ENCODE measurements around the gene CAVIN3. TPM values are rescaled to one million over a fixed set of nuclear protein-coding genes. Genes with fewer than 3 reads are reported as not detected.
A peak's percentile ranks its signal among the peaks of the same experiment; 100 is the strongest.

The CAVIN3 gene
- total and polyA plus RNA-seq, 3 experiments from 2014 or later = 72.5 to 75.5 TPM; not detected in 1

DNA sequence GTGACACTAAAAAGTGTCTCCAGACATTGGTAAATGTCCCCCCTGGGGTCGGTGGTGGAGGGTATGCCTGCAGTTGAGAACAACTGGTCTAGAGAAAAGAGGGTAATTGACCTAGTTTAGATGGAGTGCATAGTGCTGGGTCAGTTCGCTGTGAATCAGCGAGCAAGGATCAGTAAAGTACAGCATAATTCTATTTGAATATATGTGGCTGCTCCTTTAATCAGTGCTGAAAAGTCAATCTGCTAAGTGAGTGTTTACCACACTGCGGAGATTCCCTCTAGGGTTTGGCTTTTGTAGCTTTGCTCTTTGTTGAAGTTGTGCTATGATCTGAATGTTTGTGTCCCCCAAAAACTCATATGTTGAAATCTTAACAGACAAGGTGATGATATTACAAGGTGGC is 15.0 kb downstream of the CAVIN3 start:
- Mint-ChIP-seq H3K9me3 (no peaks in the 10 kb centered on the region), H3K4me3 (no peak overlapping the region), H3K27me3 (peaks cover 2 to 46% of the 10 kb centered on the region in 2 donors), H3K4me1 (no peaks in the 10 kb centered on the region), H3K27ac (no peak overlapping the region), H3K36me3 (no peaks in the 10 kb centered on the region)
- Histone ChIP-seq H3K36me3 (ENCODE audit: insufficient read depth, low read length) (no peaks in the 10 kb centered on the region), H3K4me1 (ENCODE audit: insufficient read depth, low read length) (no peaks in the 10 kb centered on the region), H3K4me3 (ENCODE audit: low read length) (no peak overlapping the region), H3K27ac (ENCODE audit: low read depth, low read length) (no peak overlapping the region), H3K9me3 (ENCODE audit: low read length) (no peaks in the 10 kb centered on the region), H3K27me3 (ENCODE audit: insufficient read depth, low read length, poor library complexity, severe bottlenecking) (no peaks in the 10 kb centered on the region)
- ChIA-PET CTCF (no interaction called here), POLR2A (no interaction called here)
- DNase-seq = no peak

DNA sequence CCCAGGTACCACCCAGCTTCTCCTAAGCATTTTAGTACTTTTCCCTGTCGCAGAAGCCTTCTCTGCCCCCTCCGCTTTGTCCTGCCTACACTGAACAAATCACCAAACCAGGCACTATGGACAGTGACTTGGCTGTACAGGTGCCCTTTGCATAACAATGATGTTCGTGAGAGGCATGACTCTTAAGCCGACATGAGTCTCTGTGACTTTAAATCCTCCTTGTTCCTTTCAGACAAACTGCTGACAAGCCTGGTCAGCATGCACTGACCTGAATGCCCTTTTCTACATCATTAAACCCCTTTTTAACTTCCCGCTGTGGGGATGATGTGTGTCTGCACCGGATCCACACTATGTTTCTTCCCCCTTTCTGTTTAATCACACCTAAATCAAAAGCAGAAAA is 16.6 kb downstream of the CAVIN3 start:
- Histone ChIP-seq H3K27me3 (ENCODE audit: insufficient read depth, low read length, poor library complexity, severe bottlenecking) (no peaks in the 10 kb centered on the region), H3K9me3 (ENCODE audit: low read length) (no peaks in the 10 kb centered on the region), H3K4me3 (ENCODE audit: low read length) (no peak overlapping the region), H3K36me3 (ENCODE audit: insufficient read depth, low read length) (no peaks in the 10 kb centered on the region), H3K27ac (ENCODE audit: low read depth, low read length) (no peak overlapping the region), H3K4me1 (ENCODE audit: insufficient read depth, low read length) (no peaks in the 10 kb centered on the region)
- ChIA-PET POLR2A (no interaction called here), CTCF (no interaction called here)
- Mint-ChIP-seq H3K27me3 (peaks cover 4 to 51% of the 10 kb centered on the region in 2 donors), H3K9me3 (no peaks in the 10 kb centered on the region), H3K4me1 (no peaks in the 10 kb centered on the region), H3K36me3 (no peaks in the 10 kb centered on the region), H3K27ac (no peak overlapping the region), H3K4me3 (no peak overlapping the region)
- DNase-seq = no peak

DNA sequence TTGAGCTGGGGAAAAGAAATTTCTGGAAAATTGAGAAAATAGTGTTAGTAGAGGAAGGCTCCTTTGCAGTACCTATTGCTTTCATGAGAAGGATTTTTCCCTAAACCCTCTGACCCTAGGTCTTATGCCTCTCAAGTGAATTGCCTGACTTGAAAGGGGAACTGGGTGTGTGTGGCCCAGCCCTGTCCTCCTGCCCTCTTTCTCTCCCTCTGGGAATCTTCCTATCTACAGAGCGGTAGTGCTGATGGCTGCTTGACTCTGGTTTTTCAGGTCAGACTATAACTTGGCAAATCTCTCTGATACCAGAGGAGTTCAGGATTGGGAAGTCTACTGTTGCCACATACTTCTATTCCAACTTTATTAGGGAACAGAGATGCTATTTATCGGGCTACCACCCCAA is 19.2 kb downstream of the CAVIN3 start:
- peaks cover 5 to 43% of the 10 kb centered on the region in 2 donors for H3K27me3 Mint-ChIP-seq
- CTCF ChIA-PET = interaction anchor here (0.6 kb wide), 1 partner anchor 71 kb away, joined by 4 read pairs; no protein-coding TSS in a partner anchor
- no peak for DNase-seq
- H3K4me1 Mint-ChIP-seq = no peaks in the 10 kb centered on the region
- H3K4me1 ChIP-seq (ENCODE audit: insufficient read depth, low read length) = no peaks in the 10 kb centered on the region
- no peak overlapping the region for H3K27ac ChIP-seq (ENCODE audit: low read depth, low read length)
- H3K9me3 Mint-ChIP-seq = no peaks in the 10 kb centered on the region
- H3K36me3 ChIP-seq (ENCODE audit: insufficient read depth, low read length) = no peaks in the 10 kb centered on the region
- POLR2A ChIA-PET = no interaction called here
- H3K9me3 ChIP-seq (ENCODE audit: low read length) = no peaks in the 10 kb centered on the region
- no peak overlapping the region for H3K4me3 Mint-ChIP-seq
- no peak overlapping the region for H3K27ac Mint-ChIP-seq
- no peaks in the 10 kb centered on the region for H3K36me3 Mint-ChIP-seq
- no peaks in the 10 kb centered on the region for H3K27me3 ChIP-seq (ENCODE audit: insufficient read depth, low read length, poor library complexity, severe bottlenecking)
- no peak overlapping the region for H3K4me3 ChIP-seq (ENCODE audit: low read length)

DNA sequence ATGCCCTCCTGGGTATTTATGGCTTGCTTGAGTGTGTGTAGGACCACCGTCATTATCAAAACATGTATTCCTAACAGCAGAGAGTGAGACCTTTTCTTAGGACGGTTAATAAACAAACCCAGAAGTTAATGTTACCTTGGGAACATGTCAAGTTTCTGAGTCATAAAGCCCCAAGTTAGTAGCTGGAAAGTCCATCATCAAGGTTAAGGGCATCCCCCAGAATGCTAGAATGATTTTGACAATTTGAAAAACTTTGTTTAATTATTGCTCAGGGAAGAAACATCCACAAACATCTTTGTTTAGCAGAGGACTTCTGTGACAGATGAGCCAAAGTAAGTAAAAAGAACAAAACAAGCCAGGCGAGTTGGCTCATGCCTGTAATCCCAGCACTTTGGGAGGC is 20.0 kb downstream of the CAVIN3 start:
- Histone ChIP-seq H3K9me3 (ENCODE audit: low read length) (no peaks in the 10 kb centered on the region), H3K36me3 (ENCODE audit: insufficient read depth, low read length) (no peaks in the 10 kb centered on the region), H3K27me3 (ENCODE audit: insufficient read depth, low read length, poor library complexity, severe bottlenecking) (no peaks in the 10 kb centered on the region), H3K4me1 (ENCODE audit: insufficient read depth, low read length) (no peaks in the 10 kb centered on the region), H3K4me3 (ENCODE audit: low read length) (no peak overlapping the region), H3K27ac (ENCODE audit: low read depth, low read length) (no peak overlapping the region)
- Mint-ChIP-seq H3K27ac (no peak overlapping the region), H3K27me3 (peaks cover 5 to 44% of the 10 kb centered on the region in 2 donors), H3K4me3 (no peak overlapping the region), H3K36me3 (no peaks in the 10 kb centered on the region), H3K9me3 (no peaks in the 10 kb centered on the region), H3K4me1 (no peaks in the 10 kb centered on the region)
- no peak for DNase-seq
- ChIA-PET POLR2A (interaction anchor here (0.7 kb wide), 1 partner anchor 40 kb away, joined by 3 read pairs; no protein-coding TSS in a partner anchor), CTCF (interaction anchor here (0.6 kb wide), 1 partner anchor 70 kb away, joined by 4 read pairs; no protein-coding TSS in a partner anchor)

DNA sequence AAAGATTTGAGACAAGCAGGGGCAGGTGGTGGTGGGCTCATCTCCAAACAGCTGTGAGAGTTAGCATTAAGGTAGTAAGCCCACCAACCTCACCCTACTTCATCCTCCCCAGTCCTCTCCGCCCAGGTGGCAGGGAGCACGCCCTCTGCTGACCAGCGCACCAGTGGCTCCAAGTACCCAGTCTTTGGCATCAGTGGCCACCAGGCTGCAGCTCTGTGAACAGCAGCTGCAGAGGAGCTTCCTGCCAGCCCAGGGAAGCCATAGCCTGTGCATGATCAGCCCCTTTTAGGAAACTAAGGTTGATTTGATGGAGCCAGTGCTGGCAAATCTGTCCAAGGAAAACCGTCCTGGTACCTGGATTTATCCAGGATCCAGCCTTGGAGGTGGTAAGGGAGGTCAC is 21.7 kb downstream of the CAVIN3 start:
- Mint-ChIP-seq H3K4me3 (no peak overlapping the region), H3K4me1 (no peaks in the 10 kb centered on the region), H3K9me3 (no peaks in the 10 kb centered on the region), H3K27me3 (peaks cover 8 to 40% of the 10 kb centered on the region in 2 donors), H3K27ac (no peak overlapping the region), H3K36me3 (no peaks in the 10 kb centered on the region)
- Histone ChIP-seq H3K9me3 (ENCODE audit: low read length) (no peaks in the 10 kb centered on the region), H3K27me3 (ENCODE audit: insufficient read depth, low read length, poor library complexity, severe bottlenecking) (no peaks in the 10 kb centered on the region), H3K27ac (ENCODE audit: low read depth, low read length) (no peak overlapping the region), H3K36me3 (ENCODE audit: insufficient read depth, low read length) (no peaks in the 10 kb centered on the region), H3K4me3 (ENCODE audit: low read length) (no peak overlapping the region), H3K4me1 (ENCODE audit: insufficient read depth, low read length) (no peaks in the 10 kb centered on the region)
- ChIA-PET CTCF (interaction anchor here (0.7 kb wide), 1 partner anchor 17 kb away, joined by 3 read pairs; no protein-coding TSS in a partner anchor), POLR2A (no interaction called here)
- no peak for DNase-seq

DNA sequence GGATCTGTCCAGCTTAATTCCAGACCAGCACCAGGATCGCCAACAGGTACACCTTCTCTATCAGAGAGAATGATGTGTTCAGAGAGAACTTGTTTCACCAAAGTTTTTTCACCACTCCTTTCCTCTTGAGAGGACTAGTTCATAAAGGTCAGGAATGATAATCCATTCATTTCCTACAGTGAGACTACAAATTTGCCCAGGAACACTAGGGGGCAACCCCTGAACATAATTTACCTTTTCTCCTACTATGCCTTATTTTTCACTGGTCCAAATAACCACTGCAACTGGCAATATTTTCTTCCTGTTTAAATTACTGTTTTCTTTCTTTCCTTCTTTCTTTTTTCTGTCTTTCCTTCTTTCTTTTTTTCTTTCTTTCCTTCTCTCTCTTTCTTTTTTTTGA is 22.5 kb downstream of the CAVIN3 start:
- Mint-ChIP-seq H3K36me3 (no peaks in the 10 kb centered on the region), H3K9me3 (no peaks in the 10 kb centered on the region), H3K4me1 (no peaks in the 10 kb centered on the region), H3K27me3 (peaks cover 12 to 42% of the 10 kb centered on the region in 2 donors), H3K4me3 (no peak overlapping the region), H3K27ac (peak overlapping the region in 1 of 8 donors; percentile 83)
- Histone ChIP-seq H3K27me3 (ENCODE audit: insufficient read depth, low read length, poor library complexity, severe bottlenecking) (no peaks in the 10 kb centered on the region), H3K4me1 (ENCODE audit: insufficient read depth, low read length) (no peaks in the 10 kb centered on the region), H3K4me3 (ENCODE audit: low read length) (no peak overlapping the region), H3K9me3 (ENCODE audit: low read length) (no peaks in the 10 kb centered on the region), H3K36me3 (ENCODE audit: insufficient read depth, low read length) (no peaks in the 10 kb centered on the region), H3K27ac (ENCODE audit: low read depth, low read length) (no peak overlapping the region)
- POLR2A ChIA-PET = no interaction called here
- CTCF ChIA-PET = no interaction called here
- no peak for DNase-seq

DNA sequence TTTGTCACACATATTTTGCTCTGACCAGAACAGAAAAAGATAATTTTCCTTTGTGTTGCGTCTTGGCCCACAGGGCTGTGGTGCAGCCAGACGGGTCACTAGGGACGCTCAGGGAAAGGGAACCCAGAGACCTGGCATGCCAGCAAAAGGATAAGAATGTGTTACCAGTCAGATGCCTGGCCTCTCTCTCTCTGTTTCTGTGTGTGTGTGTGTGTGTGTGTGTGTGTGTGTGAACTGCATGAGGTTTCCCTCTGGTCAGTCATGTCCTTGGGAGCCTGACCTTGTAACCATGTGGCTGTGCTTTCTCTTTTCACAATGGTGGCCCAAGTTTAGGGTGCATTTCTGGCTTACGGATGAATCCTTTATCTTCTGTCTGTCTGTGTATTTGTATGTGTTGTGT is 35.3 kb downstream of the CAVIN3 start:
- Histone ChIP-seq H3K9me3 (ENCODE audit: low read length) (no peaks in the 10 kb centered on the region), H3K4me3 (ENCODE audit: low read length) (no peak overlapping the region), H3K4me1 (ENCODE audit: insufficient read depth, low read length) (no peaks in the 10 kb centered on the region), H3K36me3 (ENCODE audit: insufficient read depth, low read length) (no peaks in the 10 kb centered on the region), H3K27ac (ENCODE audit: low read depth, low read length) (no peak overlapping the region), H3K27me3 (ENCODE audit: insufficient read depth, low read length, poor library complexity, severe bottlenecking) (no peaks in the 10 kb centered on the region)
- peaks cover 13 to 63% of the 10 kb centered on the region in 2 donors for H3K27me3 Mint-ChIP-seq
- ChIA-PET POLR2A (no interaction called here), CTCF (no interaction called here)
- no peaks in the 10 kb centered on the region for H3K4me1 Mint-ChIP-seq
- H3K27ac Mint-ChIP-seq = no peak overlapping the region
- no peaks in the 10 kb centered on the region for H3K9me3 Mint-ChIP-seq
- H3K36me3 Mint-ChIP-seq = no peaks in the 10 kb centered on the region
- H3K4me3 Mint-ChIP-seq = no peak overlapping the region
- no peak for DNase-seq

DNA sequence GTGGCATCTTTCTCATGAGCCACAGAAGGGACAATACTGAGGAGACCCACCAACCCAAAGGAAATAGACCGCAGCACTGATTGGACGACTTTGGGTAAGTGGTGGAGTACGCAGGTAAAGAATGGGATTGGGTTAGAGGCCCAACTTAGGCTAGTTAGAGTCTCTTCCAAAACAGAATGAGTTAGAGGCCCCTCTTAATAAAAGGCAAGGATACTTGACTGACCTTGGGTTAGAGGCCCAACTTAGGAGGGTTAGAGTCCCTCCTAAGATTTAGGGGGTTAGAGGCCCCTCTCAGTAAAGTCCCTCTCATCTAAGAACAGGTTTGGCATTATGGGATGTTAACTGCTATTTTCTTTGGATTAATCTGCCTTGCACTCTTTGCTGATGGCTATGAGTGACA is 36.1 kb downstream of the CAVIN3 start:
- CTCF ChIA-PET = no interaction called here
- peak overlapping the region in 1 of 8 donors; percentile 34 for H3K27ac Mint-ChIP-seq
- no peaks in the 10 kb centered on the region for H3K36me3 Mint-ChIP-seq
- H3K4me3 Mint-ChIP-seq = no peak overlapping the region
- no peaks in the 10 kb centered on the region for H3K9me3 ChIP-seq (ENCODE audit: low read length)
- H3K27me3 Mint-ChIP-seq = peaks cover 11 to 57% of the 10 kb centered on the region in 2 donors
- H3K9me3 Mint-ChIP-seq = no peaks in the 10 kb centered on the region
- H3K4me1 Mint-ChIP-seq = no peaks in the 10 kb centered on the region
- H3K4me1 ChIP-seq (ENCODE audit: insufficient read depth, low read length) = no peaks in the 10 kb centered on the region
- no peak overlapping the region for H3K27ac ChIP-seq (ENCODE audit: low read depth, low read length)
- no peak overlapping the region for H3K4me3 ChIP-seq (ENCODE audit: low read length)
- no peaks in the 10 kb centered on the region for H3K27me3 ChIP-seq (ENCODE audit: insufficient read depth, low read length, poor library complexity, severe bottlenecking)
- no peaks in the 10 kb centered on the region for H3K36me3 ChIP-seq (ENCODE audit: insufficient read depth, low read length)
- no peak for DNase-seq
- POLR2A ChIA-PET = no interaction called here

All from CD8-positive, alpha-beta memory T cell (primary cell).